GM23338 (cell line): ENCODE results near the gene ITIH5. TPM values are rescaled to one million over a fixed set of nuclear protein-coding genes. Genes with fewer than 3 reads are reported as not detected.

Experiments
- ATAC-seq: fragments of 200-7000 bp; cut with Tn5 transposase; 3 replicates; pipeline ENCODE4 v1.9.1; 2020
- DNase-seq: peaks from one replicate; pipeline ENCODE4 v3.0.0-alpha.2; 2015; ENCODE audit warnings: low spot score
- H2AFZ ChIP-seq: fragments of 200-600 bp; sonication (generic); 2 replicates; pipeline ENCODE4 v1.8.0; 2016; ENCODE audit warnings: antibody characterized with exemption, mild to moderate bottlenecking, moderate library complexity
- H3F3A ChIP-seq: fragments of 200-600 bp; sonication (generic); replicated peaks from 2 replicates; pipeline ENCODE4 v1.8.0; 2017; ENCODE audit warnings: antibody characterized with exemption, mixed run types, low read depth
- H3K27ac ChIP-seq: fragments of 200-600 bp; sonication (generic); 2 replicates; pipeline ENCODE4 v1.6.1; 2016; ENCODE audit warnings: low read depth
- H3K27me3 ChIP-seq: fragments of 200-600 bp; sonication (generic); 2 replicates; pipeline ENCODE4 v1.8.0; 2016; ENCODE audit warnings: mild to moderate bottlenecking, mixed run types, moderate library complexity; ENCODE audit not compliant: insufficient read depth
- H3K36me3 ChIP-seq: fragments of 200-600 bp; sonication (generic); 2 replicates; pipeline ENCODE4 v1.8.0; 2016; ENCODE audit warnings: mild to moderate bottlenecking; ENCODE audit not compliant: insufficient read depth
- H3K4me1 ChIP-seq: fragments of 200-600 bp; sonication (generic); 2 replicates; pipeline ENCODE4 v1.8.0; 2016; ENCODE audit warnings: mild to moderate bottlenecking, moderate library complexity; ENCODE audit not compliant: insufficient read depth
- H3K4me2 ChIP-seq: fragments of 200-600 bp; sonication (generic); 2 replicates; pipeline ENCODE4 v1.7.1; 2017; ENCODE audit warnings: mixed run types
- H3K4me3 ChIP-seq: fragments of 200-600 bp; sonication (generic); 2 replicates; pipeline ENCODE4 v1.6.1; 2016; ENCODE audit warnings: mixed run types
- H3K79me2 ChIP-seq: fragments of 200-600 bp; sonication (generic); replicated peaks from 2 replicates; pipeline ENCODE4 v1.8.0; 2017; ENCODE audit warnings: mild to moderate bottlenecking; ENCODE audit not compliant: insufficient read depth
- H3K9me2 ChIP-seq: fragments of 200-600 bp; sonication (generic); 2 replicates; pipeline ENCODE4 v1.8.0; 2017; ENCODE audit not compliant: insufficient read depth
- H4K20me1 ChIP-seq: fragments of 200-600 bp; sonication (generic); replicated peaks from 2 replicates; pipeline ENCODE4 v1.8.0; 2017; ENCODE audit warnings: mild to moderate bottlenecking; ENCODE audit not compliant: insufficient read depth
- H3K27ac Mint-ChIP-seq: 2 replicates; pipeline ENCODE4 v1.8.0; 2020; ENCODE audit warnings: inconsistent platforms, mild to moderate bottlenecking, moderate library complexity, mixed read lengths
- H3K27me3 Mint-ChIP-seq: 3 replicates; pipeline ENCODE4 v1.8.0; 2022; ENCODE audit warnings: low read depth, mild to moderate bottlenecking, moderate library complexity, mixed read lengths, inconsistent platforms; ENCODE audit not compliant: insufficient read depth, poor library complexity
- H3K36me3 Mint-ChIP-seq: 3 replicates; pipeline ENCODE4 v1.8.0; 2021; ENCODE audit warnings: low read depth, mild to moderate bottlenecking, inconsistent platforms, moderate library complexity, mixed read lengths
- H3K4me1 Mint-ChIP-seq: 3 replicates; pipeline ENCODE4 v1.8.0; 2020; ENCODE audit warnings: mild to moderate bottlenecking, inconsistent platforms, mixed read lengths
- H3K4me3 Mint-ChIP-seq: 3 replicates; pipeline ENCODE4 v1.8.0; 2021; ENCODE audit warnings: moderate library complexity, mild to moderate bottlenecking, inconsistent platforms, mixed read lengths
- H3K9me3 Mint-ChIP-seq: 3 replicates; pipeline ENCODE4 v1.8.0; 2020; ENCODE audit warnings: moderate library complexity, mild to moderate bottlenecking, inconsistent platforms, mixed read lengths
- CTCF ChIP-seq, 2 experiments: fragments of 200-600 bp in 1 of 2; sonication (generic) in 1 of 2; conservative IDR thresholded peaks; 2 replicates each; pipeline versions ENCODE4 v1.5.1 to v1.6.1; 2016 to 2017; ENCODE audit warnings: antibody characterized with exemption in 2 of 2, low read depth in 2 of 2, mild to moderate bottlenecking in 2 of 2, moderate library complexity in 1 of 2
- ETS1 ChIP-seq: IDR thresholded peaks from 2 replicates; pipeline ENCODE4 v1.6.1; 2016; ENCODE audit warnings: antibody characterized with exemption
- EZH2 ChIP-seq: fragments of 200-600 bp; sonication (generic); IDR thresholded peaks from one replicate; pipeline ENCODE4 v1.8.0; 2017; ENCODE audit warnings: antibody characterized with exemption, mild to moderate bottlenecking, low read depth; ENCODE audit not compliant: unreplicated experiment
- EZH2phosphoT487 ChIP-seq: fragments of 200-600 bp; sonication (generic); IDR thresholded peaks from one replicate; pipeline ENCODE4 v1.8.1; 2018; ENCODE audit warnings: antibody characterized with exemption; ENCODE audit not compliant: unreplicated experiment
- JUNB ChIP-seq: IDR thresholded peaks from one replicate; pipeline ENCODE4 v1.6.1; 2016; ENCODE audit warnings: antibody characterized with exemption; ENCODE audit not compliant: unreplicated experiment
- NANOG ChIP-seq: IDR thresholded peaks from 2 replicates; pipeline ENCODE4 v1.6.1; 2016; ENCODE audit warnings: antibody characterized with exemption, borderline replicate concordance
- POLR2AphosphoS5 ChIP-seq: IDR thresholded peaks from 2 replicates; pipeline ENCODE4 v1.6.1; 2016; ENCODE audit warnings: antibody characterized with exemption, low read depth
- REST ChIP-seq: IDR thresholded peaks from one replicate; pipeline ENCODE4 v1.6.1; 2018; ENCODE audit warnings: antibody characterized with exemption; ENCODE audit not compliant: unreplicated experiment
- STAT1 ChIP-seq: IDR thresholded peaks from one replicate; pipeline ENCODE4 v1.6.1; 2016; ENCODE audit warnings: antibody characterized with exemption; ENCODE audit not compliant: unreplicated experiment
- ZNF114 ChIP-seq: fragments of 250-450 bp; sonication (Bioruptor Pico); IDR thresholded peaks from 2 replicates; pipeline ENCODE4 v1.5.0; 2020; ENCODE audit warnings: mild to moderate bottlenecking, moderate library complexity
- ZNF331 ChIP-seq: fragments of 250-450 bp; sonication (Bioruptor Pico); IDR thresholded peaks from 2 replicates; pipeline ENCODE4 v1.5.0; 2020; ENCODE audit warnings: low read depth, mild to moderate bottlenecking, moderate library complexity
- ZNF462 ChIP-seq: fragments of 250-450 bp; sonication (Bioruptor Pico); IDR thresholded peaks from 2 replicates; pipeline ENCODE4 v1.5.0; 2020; ENCODE audit warnings: mild to moderate bottlenecking, moderate library complexity
- polyA plus RNA-seq: library from polyadenylated mRNA; unstranded; fragments of >200 nt; fragmentation: Nextera tagmentation; extraction: Ambion mirVana; gene quantifications from 2 replicates; pipeline ENCODE4 v1.2.1, GENCODE V29; 2016
- total RNA-seq: library from RNA; depleted of rRNA; stranded (reverse); fragments of >200 nt; shearing (Covaris generic); gene quantifications from 2 replicates; pipeline ENCODE4 v1.2.3, GENCODE V29; 2014

ITIH5 gene
- total and polyA plus RNA-seq, 2 experiments from 2014 or later = 0.99 to 2.2 TPM

GRCh38 chr10:7565871-7566270 is 100.9 kb downstream of the ITIH5 start:
- H3K79me2 ChIP-seq = no peaks in the 10 kb centered on the region
- no peak overlapping the region for H3K4me3 ChIP-seq
- Mint-ChIP-seq H3K27me3 (peaks cover 13% of the 10 kb centered on the region), H3K27ac (no peak overlapping the region), H3K4me3 (no peak overlapping the region), H3K4me1 (peaks cover 14% of the 10 kb centered on the region), H3K36me3 (no peaks in the 10 kb centered on the region), H3K9me3 (no peaks in the 10 kb centered on the region)
- no peaks in the 10 kb centered on the region for H4K20me1 ChIP-seq
- no peaks in the 10 kb centered on the region; the same call in 1 of the 2 replicates for H3K4me1 ChIP-seq
- no peaks in the 10 kb centered on the region for H3K9me2 ChIP-seq
- ATAC-seq (no peak), DNase-seq (no peak)
- no peaks in the 10 kb centered on the region for H3K36me3 ChIP-seq
- H3K27ac ChIP-seq = no peak overlapping the region
- H3K4me2 ChIP-seq = no peak overlapping the region
- H2AFZ ChIP-seq = no peak overlapping the region
- H3F3A ChIP-seq = no peaks in the 10 kb centered on the region
- TF ChIP-seq ZNF114 = no peak
- TF ChIP-seq EZH2 = no peak
- TF ChIP-seq NANOG = no peak
- TF ChIP-seq POLR2AphosphoS5 = no peak
- no peak for TF ChIP-seq ETS1
- TF ChIP-seq REST = no peak
- no peak for TF ChIP-seq JUNB
- TF ChIP-seq EZH2phosphoT487 = no peak
- no peak for TF ChIP-seq ZNF331 (CRISPR knock-in tag)
- no peak for TF ChIP-seq CTCF (conservative IDR thresholded peaks at IDR 0.05; ENCODE audit: low read depth in 2 of 2)
- TF ChIP-seq STAT1 = no peak
- no peak for TF ChIP-seq ZNF462 (CRISPR knock-in tag)
- H3K27me3 ChIP-seq = no peaks in the 10 kb centered on the region
